H9 (cell line): Measurements from ENCODE around the gene KCTD17. TPM values are rescaled to one million over a fixed set of nuclear protein-coding genes. Genes with fewer than 3 reads are reported as not detected.

ENCODE experiments used
- DNase-seq: peaks from one replicate; pipeline ENCODE4 v3.0.0-alpha.2; 2017
- H2AFZ ChIP-seq: one replicate; pipeline ENCODE4 v1.6.1; 2013; ENCODE audit warnings: mild to moderate bottlenecking, low read length, control low read depth, moderate library complexity
- H2AK5ac ChIP-seq: 2 replicates; pipeline ENCODE4 v1.6.1; 2013; ENCODE audit warnings: low read length, control low read depth, mixed read lengths; ENCODE audit not compliant: insufficient read length
- H2BK120ac ChIP-seq: one replicate; pipeline ENCODE4 v1.6.1; 2013; ENCODE audit warnings: low read depth, mild to moderate bottlenecking, low read length, control low read depth, inconsistent platforms; ENCODE audit not compliant: poor library complexity, severe bottlenecking
- H2BK12ac ChIP-seq: 2 replicates; pipeline ENCODE4 v1.6.1; 2013; ENCODE audit warnings: low read length, control low read depth, mixed read lengths, low read depth; ENCODE audit not compliant: insufficient read length
- H2BK15ac ChIP-seq: 2 replicates; pipeline ENCODE4 v1.6.1; 2013; ENCODE audit warnings: low read depth, low read length, control low read depth
- H2BK20ac ChIP-seq: one replicate; pipeline ENCODE4 v1.6.1; 2013; ENCODE audit warnings: low read depth, mild to moderate bottlenecking, low read length, control low read depth, inconsistent platforms; ENCODE audit not compliant: poor library complexity, severe bottlenecking
- H2BK5ac ChIP-seq: 2 replicates; pipeline ENCODE4 v1.6.1; 2013; ENCODE audit warnings: low read length, control low read depth, mixed read lengths; ENCODE audit not compliant: insufficient read length
- H3K14ac ChIP-seq: 2 replicates; pipeline ENCODE4 v1.6.1; 2013; ENCODE audit warnings: low read length, control low read depth; ENCODE audit not compliant: insufficient read depth
- H3K18ac ChIP-seq: 2 replicates; pipeline ENCODE4 v1.6.1; 2013; ENCODE audit warnings: low read depth, mild to moderate bottlenecking, mixed read lengths, low read length, control low read depth; ENCODE audit not compliant: insufficient read length
- H3K23ac ChIP-seq: 2 replicates; pipeline ENCODE4 v1.6.1; 2013; ENCODE audit warnings: low read length, control low read depth, mixed read lengths, low read depth; ENCODE audit not compliant: insufficient read length
- H3K23me2 ChIP-seq: 2 replicates; pipeline ENCODE4 v1.6.1; 2013; ENCODE audit warnings: low read depth, mild to moderate bottlenecking, mixed read lengths, low read length, control low read depth; ENCODE audit not compliant: insufficient read length, poor library complexity, severe bottlenecking
- H3K27ac ChIP-seq: 2 replicates; pipeline ENCODE4 v1.5.1; 2013; ENCODE audit warnings: low read length, control low read depth, mixed read lengths, low read depth; ENCODE audit not compliant: insufficient read length
- H3K27me3 ChIP-seq: 2 replicates; pipeline ENCODE4 v1.6.1; 2013; ENCODE audit warnings: low read length, control low read depth, inconsistent platforms; ENCODE audit not compliant: insufficient read depth
- H3K4ac ChIP-seq: 2 replicates; pipeline ENCODE4 v1.6.1; 2013; ENCODE audit warnings: low read depth, mild to moderate bottlenecking, control low read depth, inconsistent platforms, low read length, moderate library complexity
- H3K4me1 ChIP-seq: 2 replicates; pipeline ENCODE4 v1.6.1; 2013; ENCODE audit warnings: low read length, control low read depth, inconsistent platforms; ENCODE audit not compliant: insufficient read depth
- H3K4me2 ChIP-seq: 2 replicates; pipeline ENCODE4 v1.6.1; 2013; ENCODE audit warnings: low read length, control low read depth, mixed read lengths; ENCODE audit not compliant: insufficient read length, insufficient read depth
- H3K56ac ChIP-seq: 2 replicates; pipeline ENCODE4 v1.6.1; 2013; ENCODE audit warnings: low read depth, mild to moderate bottlenecking, mixed read lengths, low read length, control low read depth; ENCODE audit not compliant: insufficient read length
- H3K79me1 ChIP-seq: 2 replicates; pipeline ENCODE4 v1.6.1; 2013; ENCODE audit warnings: low read depth, mild to moderate bottlenecking, moderate library complexity, low read length, control low read depth, inconsistent platforms; ENCODE audit not compliant: insufficient read depth, poor library complexity, severe bottlenecking
- H3K79me2 ChIP-seq: 2 replicates; pipeline ENCODE4 v1.6.1; 2013; ENCODE audit warnings: low read length, control low read depth, inconsistent platforms; ENCODE audit not compliant: insufficient read depth
- H3K9ac ChIP-seq: 2 replicates; pipeline ENCODE4 v1.6.1; 2013; ENCODE audit warnings: low read length, control low read depth, mixed read lengths; ENCODE audit not compliant: insufficient read length; ENCODE audit errors: extremely low read depth
- H3K9me3 ChIP-seq: one replicate; pipeline ENCODE4 v1.6.1; 2013; ENCODE audit warnings: low read depth, low read length, inconsistent platforms; ENCODE audit not compliant: control insufficient read depth
- H3T11ph ChIP-seq: one replicate; pipeline ENCODE4 v1.6.1; 2013; ENCODE audit warnings: mild to moderate bottlenecking, low read length, control low read depth, inconsistent platforms
- H4K20me1 ChIP-seq: one replicate; pipeline ENCODE4 v1.6.1; 2013; ENCODE audit not compliant: control insufficient read depth, insufficient read length, insufficient read depth
- H4K5ac ChIP-seq: 2 replicates; pipeline ENCODE4 v1.6.1; 2013; ENCODE audit warnings: low read depth, mild to moderate bottlenecking, mixed read lengths, low read length, control low read depth; ENCODE audit not compliant: insufficient read length
- H4K8ac ChIP-seq: replicated peaks from 2 replicates; pipeline ENCODE4 v1.6.1; 2013; ENCODE audit warnings: low read length, control low read depth, mixed read lengths, low read depth; ENCODE audit not compliant: insufficient read length
- H4K91ac ChIP-seq: 2 replicates; pipeline ENCODE4 v1.6.1; 2013; ENCODE audit warnings: low read depth, mild to moderate bottlenecking, moderate library complexity, mixed read lengths, low read length, control low read depth; ENCODE audit not compliant: insufficient read length
- H3K27ac Mint-ChIP-seq, 3 experiments: 2 replicates in 2 of 3; 3 replicates in 1 of 3; pipeline ENCODE4 v1.8.0; 2020 to 2021; ENCODE audit warnings: mixed read lengths in 3 of 3, mild to moderate bottlenecking in 1 of 3, moderate library complexity in 1 of 3
- H3K27me3 Mint-ChIP-seq: 2 replicates; pipeline ENCODE4 v1.8.0; 2021; ENCODE audit warnings: low read depth, mild to moderate bottlenecking, moderate library complexity, mixed read lengths
- H3K36me3 Mint-ChIP-seq, 3 experiments: 2 replicates in 2 of 3; 3 replicates in 1 of 3; pipeline ENCODE4 v1.8.0; 2020 to 2021; ENCODE audit warnings: low read depth in 3 of 3, mixed read lengths in 3 of 3; ENCODE audit not compliant: insufficient read depth in 1 of 3
- H3K4me1 Mint-ChIP-seq, 2 experiments: 2 replicates each; pipeline ENCODE4 v1.8.0; 2020; ENCODE audit warnings: mixed read lengths in 2 of 2
- H3K4me3 Mint-ChIP-seq, 2 experiments: 2 replicates in 1 of 2; 3 replicates in 1 of 2; pipeline ENCODE4 v1.8.0; 2020 to 2021; ENCODE audit warnings: mild to moderate bottlenecking in 2 of 2, mixed read lengths in 2 of 2, moderate library complexity in 1 of 2
- H3K9me3 Mint-ChIP-seq, 2 experiments: 2 replicates in 1 of 2; 3 replicates in 1 of 2; pipeline ENCODE4 v1.8.0; 2020; ENCODE audit warnings: mild to moderate bottlenecking in 2 of 2, mixed read lengths in 2 of 2, moderate library complexity in 1 of 2
- CTCF ChIP-seq: fragments of 200-600 bp; sonication (generic); conservative IDR thresholded peaks from 3 replicates; pipeline ENCODE4 v1.8.0; 2021; ENCODE audit warnings: antibody characterized with exemption, mild to moderate bottlenecking
- WGBS: extraction: QIAGEN DNeasy Blood & Tissue Kit; methylation state at CpG from one replicate; pipeline ENCODE4 v1.1.7; 2013; ENCODE audit warnings: missing lambda C conversion rate, low lambda C conversion rate, mixed read lengths; ENCODE audit not compliant: insufficient read length; ENCODE audit errors: extremely low coverage; 5-methylcytosine and 5-hydroxymethylcytosine counted together
- total RNA-seq: library from RNA; stranded (reverse); gene quantifications from 2 replicates; pipeline ENCODE4 v1.2.1, GENCODE V29; 2021

KCTD17 gene
- total RNA-seq, 1 experiment from 2014 or later: 34.1 TPM

- H3K4me3 Mint-ChIP-seq: no peak overlapping the region
Observed at GRCh38 chr22:37107816-37108621, 56.5 kb downstream of the KCTD17 start.

More at GRCh38 chr22:37107816-37108621, 56.5 kb downstream of the KCTD17 start:
- DNase-seq: no peak
- Histone ChIP-seq H4K8ac (no peak overlapping the region), H3K4me1 (no peaks in the 10 kb centered on the region), H4K20me1 (no peaks in the 10 kb centered on the region), H3K9ac (no peak overlapping the region), H3K79me2 (no peaks in the 10 kb centered on the region), H3K23me2 (no peaks in the 10 kb centered on the region), H2AFZ (no peak overlapping the region), H3K4ac (no peak overlapping the region), H2AK5ac (no peak overlapping the region), H3K79me1 (no peaks in the 10 kb centered on the region), H3K9me3 (no peaks in the 10 kb centered on the region), H2BK120ac (no peak overlapping the region), H3K4me2 (no peak overlapping the region), H4K91ac (no peak overlapping the region), H3K27me3 (no peaks in the 10 kb centered on the region), H3K56ac (no peak overlapping the region), H3K27ac (no peak overlapping the region), H2BK15ac (no peak overlapping the region), H2BK12ac (no peak overlapping the region), H3K23ac (no peak overlapping the region), H2BK5ac (no peak overlapping the region), H3K14ac (no peak overlapping the region), H2BK20ac (no peak overlapping the region), H3K18ac (no peak overlapping the region), H3T11ph (no peak overlapping the region), H4K5ac (no peak overlapping the region)
- no CpG with 5 or more reads among the region's 18 CpGs for WGBS
- Mint-ChIP-seq H3K27ac (no peak overlapping the region), H3K4me1 (peaks cover 0 to 14% of the 10 kb centered on the region in 2 experiments; a peak in 2 of 4 replicates), H3K9me3 (peaks cover 0 to 2% of the 10 kb centered on the region in 2 experiments; a peak in 2 of 5 replicates), H3K36me3 (no peaks in the 10 kb centered on the region), H3K27me3 (peaks cover 20% of the 10 kb centered on the region)
- TF ChIP-seq CTCF: no peak
